DOHH2 (cell line): ENCODE data around the gene FHOD3.

Source experiments
- EZH2phosphoT487 ChIP-seq: fragments of 200-600 bp; sonication (generic); IDR thresholded peaks from 2 replicates; pipeline ENCODE4 v1.6.1; 2017; ENCODE audit warnings: borderline replicate concordance, mild to moderate bottlenecking, antibody characterized with exemption, low read length, moderate library complexity, mixed read lengths
- TF ChIP-seq, protein P1 (sequence below): fragments of 200-600 bp; sonication (generic); IDR thresholded peaks from one replicate; pipeline ENCODE4 v1.5.1; 2014; ENCODE audit warnings: antibody characterized with exemption, mild to moderate bottlenecking, low read depth, low read length; ENCODE audit not compliant: poor library complexity, severe bottlenecking

DNA sequence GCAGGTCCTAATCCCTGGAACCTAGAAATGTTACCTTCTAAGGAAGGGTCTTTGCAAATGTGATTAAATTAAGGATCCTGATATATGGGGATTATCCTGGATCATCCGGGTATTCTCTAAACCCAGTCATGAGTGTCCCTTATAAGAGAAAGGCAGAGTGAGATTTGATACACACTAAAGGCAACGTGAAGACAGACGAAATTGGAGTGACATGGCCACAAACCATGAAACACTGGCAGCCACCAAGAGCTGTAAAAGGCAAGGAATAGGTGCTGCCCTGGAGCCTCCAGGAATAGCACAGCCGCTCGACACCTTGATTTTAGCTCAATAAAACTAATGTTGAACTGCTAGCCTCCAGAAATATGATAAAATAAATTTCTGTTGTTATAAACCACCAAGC is 486.3 kb downstream of the FHOD3 start:
- TF ChIP-seq, protein P1, sequence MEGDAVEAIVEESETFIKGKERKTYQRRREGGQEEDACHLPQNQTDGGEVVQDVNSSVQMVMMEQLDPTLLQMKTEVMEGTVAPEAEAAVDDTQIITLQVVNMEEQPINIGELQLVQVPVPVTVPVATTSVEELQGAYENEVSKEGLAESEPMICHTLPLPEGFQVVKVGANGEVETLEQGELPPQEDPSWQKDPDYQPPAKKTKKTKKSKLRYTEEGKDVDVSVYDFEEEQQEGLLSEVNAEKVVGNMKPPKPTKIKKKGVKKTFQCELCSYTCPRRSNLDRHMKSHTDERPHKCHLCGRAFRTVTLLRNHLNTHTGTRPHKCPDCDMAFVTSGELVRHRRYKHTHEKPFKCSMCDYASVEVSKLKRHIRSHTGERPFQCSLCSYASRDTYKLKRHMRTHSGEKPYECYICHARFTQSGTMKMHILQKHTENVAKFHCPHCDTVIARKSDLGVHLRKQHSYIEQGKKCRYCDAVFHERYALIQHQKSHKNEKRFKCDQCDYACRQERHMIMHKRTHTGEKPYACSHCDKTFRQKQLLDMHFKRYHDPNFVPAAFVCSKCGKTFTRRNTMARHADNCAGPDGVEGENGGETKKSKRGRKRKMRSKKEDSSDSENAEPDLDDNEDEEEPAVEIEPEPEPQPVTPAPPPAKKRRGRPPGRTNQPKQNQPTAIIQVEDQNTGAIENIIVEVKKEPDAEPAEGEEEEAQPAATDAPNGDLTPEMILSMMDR, result no peak
- no peak for TF ChIP-seq EZH2phosphoT487
